Measurements from ENCODE around the gene HBG1.
"Not testable (repeated sequence)": the region's sequence is repeated elsewhere in the genome, so short reads cannot be mapped to it uniquely, and the experiment has no call there.

The HBG1 gene

DNA sequence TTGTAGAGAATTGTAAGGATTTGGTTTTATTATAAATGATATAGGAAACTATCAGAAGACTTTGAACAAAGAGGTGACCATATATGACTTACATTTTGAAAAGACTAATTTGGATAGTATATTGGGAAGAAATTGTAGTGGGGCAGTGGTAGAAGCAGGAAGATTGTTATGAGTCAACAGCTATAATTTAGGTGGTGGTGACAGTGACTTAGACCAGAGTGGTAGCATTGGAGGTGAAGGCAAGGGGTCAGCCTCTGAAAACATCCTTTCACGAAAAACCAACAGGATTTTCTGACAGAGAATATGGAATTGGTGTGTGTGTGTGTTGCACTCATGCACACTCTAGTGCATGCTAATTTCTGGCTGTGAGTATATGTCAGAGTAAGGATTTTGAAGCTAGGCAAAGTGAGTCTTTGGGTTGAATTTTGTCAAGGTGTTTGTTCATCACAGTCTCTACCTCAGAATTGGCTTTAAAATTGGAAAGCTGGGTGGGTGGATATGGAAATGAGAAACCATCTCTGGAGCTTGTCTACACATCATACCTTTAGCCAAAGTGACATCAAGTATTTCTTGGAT is 28.2 kb upstream of the HBG1 start:
- DNase-seq (ENCODE audit: low read depth), result no peak

DNA sequence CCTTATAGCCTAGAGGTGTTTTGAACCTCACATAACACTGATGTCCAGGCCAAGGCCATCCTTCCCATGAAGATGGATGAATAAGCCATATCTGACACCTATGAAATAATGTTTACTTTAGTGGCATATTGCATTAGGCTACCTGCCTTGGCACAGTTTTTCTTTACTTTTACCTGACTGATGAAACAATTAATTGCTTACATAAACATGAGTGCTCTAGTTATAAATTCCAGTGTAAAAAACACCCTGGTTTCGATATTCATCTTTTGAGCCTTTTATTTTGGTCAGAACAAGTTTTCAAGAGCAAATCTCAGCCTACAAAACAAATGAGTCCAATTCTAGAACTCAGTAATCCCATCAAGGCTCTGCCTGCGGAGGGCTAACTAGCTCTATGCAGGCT is 27.0 kb upstream of the HBG1 start:
- DNase-seq (ENCODE audit: low read depth), result no peak

DNA sequence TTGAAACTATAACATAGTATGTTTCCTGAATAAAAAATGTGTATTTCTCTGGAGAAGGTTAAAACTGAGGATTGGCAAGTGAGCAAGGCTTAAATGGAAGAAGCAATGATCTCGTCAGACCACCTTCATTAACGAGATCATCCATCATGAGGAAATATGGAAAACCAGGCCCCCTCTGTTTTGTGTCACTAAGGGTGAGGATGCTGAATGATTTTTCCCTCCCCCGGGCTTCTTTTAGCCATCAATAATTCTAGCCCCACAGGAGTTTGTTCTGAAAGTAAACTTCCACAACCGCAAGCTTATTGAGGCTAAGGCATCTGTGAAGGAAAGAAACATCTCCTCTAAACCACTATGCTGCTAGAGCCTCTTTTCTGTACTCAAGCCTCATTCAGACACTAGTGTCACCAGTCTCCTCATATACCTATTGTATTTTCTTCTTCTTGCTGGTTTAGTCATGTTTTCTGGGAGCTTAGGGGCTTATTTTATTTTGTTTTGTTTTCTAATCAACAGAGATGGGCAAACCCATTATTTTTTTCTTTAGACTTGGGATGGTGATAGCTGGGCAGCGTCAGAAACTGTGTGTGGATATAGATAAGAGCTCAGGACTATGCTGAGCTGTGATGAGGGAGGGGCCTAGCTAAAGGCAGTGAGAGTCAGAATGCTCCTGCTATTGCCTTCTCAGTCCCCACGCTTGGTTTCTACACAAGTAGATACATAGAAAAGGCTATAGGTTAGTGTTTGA is 25.9 kb upstream of the HBG1 start:
- DNase-seq (ENCODE audit: low read depth), result no peak

DNA sequence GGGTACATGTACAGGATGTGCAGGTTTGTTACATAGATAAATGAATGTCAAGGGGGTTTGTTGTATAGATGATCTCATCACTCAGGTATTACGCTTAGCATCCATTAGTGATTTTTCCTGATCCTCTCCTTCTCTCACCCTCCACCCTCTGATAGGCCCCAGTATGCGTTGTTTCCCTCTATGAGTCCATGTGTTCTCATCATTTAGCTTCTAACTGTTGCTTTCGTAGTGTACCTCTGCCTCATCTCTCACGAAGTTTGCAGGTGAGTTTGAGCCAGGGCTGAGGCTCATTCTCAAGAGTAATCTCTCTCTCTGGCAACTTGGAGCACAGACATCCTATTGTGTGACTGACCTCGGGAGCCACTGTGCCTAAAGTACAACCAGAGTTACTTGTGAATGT is 24.7 kb upstream of the HBG1 start:
- no peak for DNase-seq (ENCODE audit: low read depth)

DNA sequence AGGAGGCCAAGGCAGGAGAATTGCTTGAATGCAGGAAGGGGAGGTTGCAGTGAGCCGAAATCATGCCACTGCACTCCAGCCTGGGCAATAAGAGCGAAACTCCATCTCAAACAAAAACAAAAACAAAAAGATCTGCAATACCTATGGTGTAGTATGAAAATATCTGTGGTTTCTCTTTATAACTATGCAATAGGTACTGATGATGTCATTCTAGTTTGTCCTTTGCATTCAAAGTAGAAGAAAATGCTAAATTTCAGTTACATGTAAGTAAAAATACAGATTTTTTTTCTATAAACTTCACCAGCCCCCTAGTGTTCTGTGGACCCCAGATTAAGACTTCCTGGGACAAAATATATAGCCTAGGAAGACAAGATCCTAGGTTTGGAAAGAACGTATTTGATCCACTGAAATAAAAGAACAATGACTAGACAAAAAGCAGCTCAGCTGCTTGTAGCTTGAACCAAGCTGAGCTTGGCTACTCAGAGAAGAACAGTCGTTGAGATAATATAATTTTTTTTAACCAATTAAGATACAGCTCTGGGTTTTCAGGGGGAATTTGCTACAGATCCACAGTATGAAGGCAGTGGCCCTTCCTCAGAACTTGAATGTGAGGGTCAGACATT is 22.8 kb upstream of the HBG1 start:
- DNase-seq (ENCODE audit: low read depth), result no peak

DNA sequence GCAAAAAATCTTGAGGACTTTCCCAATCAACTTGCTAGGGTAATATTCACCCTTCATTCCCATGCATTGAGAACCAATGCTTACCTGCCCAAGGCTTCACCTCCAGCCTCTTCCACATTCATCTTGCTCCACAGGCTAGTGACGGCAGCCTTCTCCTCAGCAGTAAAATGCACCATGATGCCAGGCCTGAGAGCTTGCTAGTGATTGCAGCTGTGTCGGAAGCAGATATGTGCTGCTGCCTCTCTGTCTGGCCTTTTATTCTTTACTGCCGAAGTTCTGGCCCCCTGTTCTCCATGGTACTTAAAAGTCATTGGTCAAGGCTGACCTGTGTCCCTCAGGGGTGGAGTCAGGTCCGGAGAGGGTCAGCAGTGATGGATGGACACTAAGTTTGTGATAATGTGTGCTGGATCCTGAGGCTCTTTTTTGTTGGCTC is 20.1 kb upstream of the HBG1 start, which contains the start of gene HBE1:
TSS of gene HBE1 (minus strand) at position 231 of the 433 bp plus-strand sequence. CDS start at position 176, 55 bp downstream.
- DNase-seq (ENCODE audit: low read depth), result no peak

DNA sequence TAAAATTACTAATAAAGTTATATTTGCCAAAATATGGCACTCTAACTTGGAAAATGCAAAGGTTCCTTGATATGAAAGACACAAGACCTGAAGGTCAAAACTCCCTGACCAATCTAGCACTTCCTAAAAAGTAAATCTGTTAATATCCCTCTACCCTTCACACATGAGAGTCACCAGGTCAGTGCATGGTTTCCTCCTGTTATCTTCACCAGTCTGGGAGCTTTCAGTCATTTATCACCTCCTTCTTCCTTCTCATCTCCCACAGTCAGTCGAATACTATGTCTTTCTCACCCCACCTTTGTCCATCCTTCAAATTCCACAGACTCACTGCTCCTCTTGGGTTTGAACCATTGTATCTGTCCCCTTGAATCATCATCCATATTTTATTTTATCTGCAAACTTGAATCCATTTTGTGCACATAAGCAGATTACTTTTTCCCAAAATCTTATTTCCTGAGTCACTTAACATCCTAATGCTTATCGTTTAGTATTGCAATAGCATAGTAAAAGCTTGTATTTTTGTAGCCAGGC is 17.4 kb upstream of the HBG1 start:
- DNase-seq (ENCODE audit: low read depth), result no peak

DNA sequence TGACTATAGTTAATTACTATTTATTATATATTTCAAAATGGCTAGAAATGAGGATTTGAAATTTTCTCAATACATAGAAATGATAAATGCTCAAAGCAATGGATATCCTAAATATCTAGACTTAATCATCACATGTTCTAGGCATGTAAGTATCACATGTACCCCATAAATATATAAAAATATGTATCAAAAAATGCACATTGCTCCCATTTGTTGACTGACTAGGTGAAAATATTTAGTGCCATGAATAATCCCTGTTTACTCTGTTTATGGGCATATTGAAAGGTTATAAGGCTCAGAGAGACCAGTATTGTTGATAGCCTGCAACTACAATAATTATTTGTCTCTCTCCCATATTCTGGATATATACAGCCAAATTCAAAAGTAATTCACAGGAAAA is 17.0 kb upstream of the HBG1 start:
- DNase-seq (ENCODE audit: low read depth), result no peak

DNA sequence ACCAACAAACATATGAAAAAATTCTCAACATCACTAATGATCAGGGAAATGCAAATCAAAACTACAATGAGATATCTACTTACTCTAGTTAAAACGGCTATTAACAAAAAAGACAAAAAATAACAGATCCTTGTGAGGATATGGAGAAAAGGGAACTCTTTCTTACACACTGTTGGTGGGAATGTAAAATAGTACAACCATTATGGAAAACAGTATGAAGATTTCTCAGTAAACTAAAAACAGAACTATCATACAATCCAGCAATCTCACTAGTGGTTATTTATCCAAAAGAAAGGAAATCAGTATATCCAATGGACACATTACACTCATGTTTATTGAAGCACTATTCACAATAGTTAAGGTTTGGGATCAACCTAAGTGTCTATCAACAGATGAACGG is 16.2 kb upstream of the HBG1 start:
- DNase-seq (ENCODE audit: low read depth), result no peak

DNA sequence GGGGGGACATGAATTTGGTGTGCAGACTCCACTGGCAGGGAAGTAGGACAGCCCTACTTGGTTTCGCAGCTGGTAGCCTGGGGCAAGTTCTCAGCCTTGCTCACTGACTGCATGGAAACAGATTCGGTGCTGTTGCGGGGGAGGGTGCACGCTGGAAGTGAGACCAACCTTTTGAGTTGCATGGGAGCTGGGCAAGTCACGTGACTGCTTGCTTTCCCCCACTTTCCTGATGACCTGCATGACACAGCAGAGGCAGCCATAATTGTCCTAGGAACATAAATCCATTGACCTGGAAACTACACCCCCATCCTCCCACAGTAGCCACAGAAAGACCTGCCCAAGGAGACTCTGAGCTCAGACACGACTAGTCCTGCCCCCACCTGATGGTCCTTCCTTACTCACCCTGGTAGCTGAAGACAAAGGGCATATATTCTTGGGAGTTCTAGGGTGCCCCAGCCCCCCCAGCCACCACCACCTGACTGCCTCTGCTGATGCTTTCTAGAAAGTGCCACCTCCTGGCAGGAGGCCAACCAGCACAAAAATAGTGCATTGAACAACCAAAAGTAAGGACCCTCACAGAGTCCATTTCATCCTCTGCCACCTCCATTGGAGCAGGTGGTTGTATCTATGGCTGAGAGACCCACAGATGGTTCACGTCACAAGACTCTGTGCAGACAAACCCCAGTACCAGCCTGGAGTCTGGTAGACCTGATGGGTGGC is 9.0 kb upstream of the HBG1 start:
- DNase-seq (ENCODE audit: low read depth), result no peak

DNA sequence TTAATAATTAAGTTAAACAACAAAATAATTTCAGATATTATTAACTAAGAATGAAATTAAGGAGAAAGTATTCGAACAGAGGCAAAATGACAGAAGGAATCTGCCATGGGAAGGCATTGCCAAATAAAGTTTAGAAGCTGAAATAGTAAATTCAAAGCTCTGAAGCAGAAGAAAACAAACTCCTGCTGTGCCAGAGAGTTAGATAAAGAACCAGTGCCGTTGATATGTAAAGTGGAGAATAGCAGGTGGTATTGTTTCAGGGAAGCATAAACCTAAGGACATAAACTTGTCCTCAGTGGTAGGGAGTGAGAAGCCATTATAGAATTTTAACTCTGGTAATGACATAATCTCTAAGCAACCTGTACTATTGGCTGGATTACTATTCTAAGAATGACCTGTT is 7.6 kb upstream of the HBG1 start:
- DNase-seq (ENCODE audit: low read depth), result no peak

DNA sequence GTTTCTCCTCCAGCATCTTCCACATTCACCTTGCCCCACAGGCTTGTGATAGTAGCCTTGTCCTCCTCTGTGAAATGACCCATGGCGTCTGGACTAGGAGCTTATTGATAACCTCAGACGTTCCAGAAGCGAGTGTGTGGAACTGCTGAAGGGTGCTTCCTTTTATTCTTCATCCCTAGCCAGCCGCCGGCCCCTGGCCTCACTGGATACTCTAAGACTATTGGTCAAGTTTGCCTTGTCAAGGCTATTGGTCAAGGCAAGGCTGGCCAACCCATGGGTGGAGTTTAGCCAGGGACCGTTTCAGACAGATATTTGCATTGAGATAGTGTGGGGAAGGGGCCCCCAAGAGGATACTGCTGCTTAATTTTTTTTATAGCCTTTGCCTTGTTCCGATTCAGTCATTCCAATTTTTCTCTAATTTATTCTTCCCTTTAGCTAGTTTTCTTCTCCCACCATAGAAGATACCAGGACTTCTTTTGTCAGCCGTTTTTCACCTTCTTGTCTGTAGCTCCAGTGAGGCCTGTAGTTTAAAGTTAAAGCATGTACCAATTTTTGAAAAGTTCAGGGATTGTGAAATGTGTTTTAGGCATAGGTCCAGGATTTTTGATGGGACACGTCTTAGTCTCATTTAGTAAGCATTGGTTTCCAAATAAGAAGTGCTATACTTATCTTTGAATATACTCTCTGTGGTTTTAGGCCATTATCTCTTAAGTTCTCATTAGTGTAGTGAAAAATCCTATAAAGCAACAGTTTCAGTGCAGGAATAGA is 5.2 kb upstream of the HBG1 start, which contains the start of gene HBG2:
TSS of gene HBG2 (minus strand) at position 136 of the 768 bp plus-strand sequence. CDS start at position 83, 53 bp downstream.
- DNase-seq (ENCODE audit: low read depth), result not testable (repeated sequence)

DNA sequence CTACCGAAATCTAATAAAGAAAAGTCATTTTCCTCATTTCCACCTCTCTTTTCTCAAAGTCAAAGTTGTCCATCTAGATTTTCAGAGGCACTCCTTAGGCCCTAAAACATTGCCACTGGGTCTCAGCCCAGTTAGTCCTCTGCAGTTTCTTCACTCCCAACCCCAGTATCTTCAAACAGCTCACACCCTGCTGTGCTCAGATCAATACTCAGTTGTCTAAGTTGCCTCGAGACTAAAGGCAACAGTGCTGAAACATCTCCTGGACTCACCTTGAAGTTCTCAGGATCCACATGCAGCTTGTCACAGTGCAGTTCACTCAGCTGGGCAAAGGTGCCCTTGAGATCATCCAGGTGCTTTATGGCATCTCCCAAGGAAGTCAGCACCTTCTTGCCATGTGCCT is 4.4 kb upstream of the HBG1 start:
- not testable (repeated sequence) for DNase-seq (ENCODE audit: low read depth)

DNA sequence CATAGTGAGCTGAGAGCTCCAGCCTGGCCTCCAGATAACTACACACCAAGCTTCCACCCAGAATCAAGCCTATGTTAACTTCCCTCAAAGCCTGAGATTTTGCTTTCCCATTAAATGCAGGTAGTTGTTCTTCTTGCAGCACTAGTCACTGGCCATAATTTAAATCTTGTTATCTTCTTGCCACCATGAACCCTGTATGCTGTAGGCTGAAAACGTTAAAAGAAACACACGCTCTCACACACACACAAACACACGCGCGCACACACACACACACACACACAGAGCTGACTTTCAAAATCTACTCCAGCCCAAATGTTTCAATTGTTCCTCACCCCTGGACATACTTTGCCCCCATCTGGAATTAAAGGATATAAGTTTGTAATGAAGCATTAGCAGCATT is 3.8 kb upstream of the HBG1 start:
- not testable (repeated sequence) for DNase-seq (ENCODE audit: low read depth)

DNA sequence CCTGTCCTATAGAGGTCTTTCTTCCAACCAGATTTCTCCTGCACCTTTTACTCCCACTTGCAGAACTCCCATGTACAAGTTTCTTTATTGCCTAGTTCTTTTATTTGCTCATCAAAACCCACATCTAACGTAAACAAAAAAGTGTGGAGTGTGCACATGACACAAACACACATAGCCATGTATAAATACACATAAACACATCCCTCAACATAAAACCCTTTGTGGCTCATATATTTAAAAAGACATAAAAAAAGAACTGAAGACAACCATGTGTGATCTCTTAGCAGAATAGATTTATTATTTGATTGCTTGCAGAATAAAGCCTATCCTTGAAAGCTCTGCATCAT is 3.2 kb upstream of the HBG1 start:
- no peak for DNase-seq (ENCODE audit: low read depth)

DNA sequence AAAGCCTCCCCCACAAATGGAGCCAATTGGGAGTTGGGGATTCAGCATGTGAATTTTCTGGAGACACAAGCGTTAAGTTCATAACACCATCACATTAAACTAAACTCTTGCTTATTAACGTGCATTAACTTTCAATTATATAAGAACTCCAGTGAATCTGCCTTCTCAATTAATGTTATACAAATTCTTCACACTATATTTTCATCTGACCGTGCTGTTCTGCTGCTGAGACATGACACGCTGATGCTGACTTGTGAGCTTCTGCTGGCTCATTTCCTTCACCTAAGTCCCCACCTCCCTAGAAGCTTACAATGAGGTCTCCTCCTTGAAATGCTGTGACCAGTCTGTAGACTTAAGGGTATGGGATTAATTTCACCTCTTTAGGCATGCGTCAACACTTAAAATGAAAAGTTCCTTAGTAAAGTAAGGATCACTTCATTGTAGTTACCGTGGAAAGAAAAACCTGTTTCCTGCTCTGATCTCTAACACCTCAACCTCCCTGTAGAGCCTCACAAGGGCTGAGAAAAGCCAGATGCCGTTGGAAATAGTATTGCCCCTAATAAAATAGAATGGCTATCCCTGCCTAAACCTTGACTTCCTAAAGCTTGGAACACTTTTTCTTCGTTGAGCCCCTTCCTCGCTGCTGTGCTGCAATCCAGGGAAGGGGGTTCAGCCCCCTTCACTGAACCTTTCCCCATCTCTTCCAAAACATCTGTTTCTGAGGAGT is 2.7 kb upstream of the HBG1 start:
- no peak for DNase-seq (ENCODE audit: low read depth)

DNA sequence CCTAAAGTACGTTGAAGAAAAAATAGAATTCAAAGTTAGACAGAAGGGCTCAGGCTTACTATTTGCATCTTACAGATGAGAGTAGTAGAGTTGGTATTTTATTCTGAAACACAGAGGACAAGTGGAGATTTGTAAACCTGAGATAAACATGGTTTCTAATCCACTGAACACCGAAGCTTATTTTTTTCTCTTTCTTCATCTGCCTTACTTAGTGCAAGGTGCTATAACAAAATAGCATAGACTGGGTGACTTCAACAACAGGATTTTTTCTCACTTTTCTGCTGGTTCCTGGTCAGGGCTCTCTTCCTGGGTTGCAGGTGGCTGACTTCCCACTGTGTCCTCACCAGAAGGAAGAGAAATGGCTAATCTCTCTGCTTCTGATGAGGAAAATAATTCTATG is 2.1 kb upstream of the HBG1 start:
- DNase-seq (ENCODE audit: low read depth), result no peak

DNA sequence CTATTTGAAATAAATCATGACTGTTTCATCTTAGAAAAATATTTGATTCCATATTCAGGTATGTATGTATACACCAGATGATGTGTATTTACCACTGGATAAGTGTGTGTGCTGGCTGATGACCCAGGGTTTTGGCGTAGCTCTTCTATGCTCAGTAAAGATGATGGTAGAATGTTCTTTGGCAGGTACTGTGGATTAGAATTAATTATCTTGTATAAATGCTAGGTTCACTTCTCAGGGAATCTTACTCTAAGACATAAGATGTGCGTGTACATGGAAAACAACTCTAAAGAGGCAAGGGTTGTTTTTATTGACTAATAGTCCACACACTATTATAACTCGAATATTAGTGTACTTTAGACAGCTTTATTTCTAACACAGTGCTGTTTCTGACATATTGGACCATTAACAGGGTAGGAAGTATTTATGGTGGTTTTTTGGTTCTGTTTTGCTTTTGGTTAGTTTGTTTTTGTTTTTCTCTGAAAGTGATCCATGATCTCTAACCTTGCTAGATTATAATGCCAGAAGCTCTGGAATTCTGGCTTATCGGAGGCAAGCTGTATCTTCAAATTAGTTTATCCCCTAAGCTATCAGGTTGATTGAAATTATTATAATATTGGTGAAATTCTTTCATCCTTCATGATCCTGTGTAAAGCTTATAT is 1.0 kb upstream of the HBG1 start:
- DNase-seq (ENCODE audit: low read depth), result no peak

DNA sequence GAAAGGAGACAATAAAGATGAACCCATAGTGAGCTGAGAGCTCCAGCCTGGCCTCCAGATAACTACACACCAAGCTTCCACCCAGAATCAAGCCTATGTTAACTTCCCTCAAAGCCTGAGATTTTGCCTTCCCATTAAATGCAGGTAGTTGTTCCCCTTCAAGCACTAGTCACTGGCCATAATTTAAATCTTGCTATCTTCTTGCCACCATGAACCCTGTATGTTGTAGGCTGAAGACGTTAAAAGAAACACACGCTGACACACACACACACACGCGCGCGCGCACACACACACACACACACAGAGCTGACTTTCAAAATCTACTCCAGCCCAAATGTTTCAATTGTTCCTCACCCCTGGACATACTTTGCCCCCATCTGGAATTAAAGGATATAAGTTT is 1.2 kb downstream of the HBG1 start:
- DNase-seq (ENCODE audit: low read depth), result not testable (repeated sequence)

DNA sequence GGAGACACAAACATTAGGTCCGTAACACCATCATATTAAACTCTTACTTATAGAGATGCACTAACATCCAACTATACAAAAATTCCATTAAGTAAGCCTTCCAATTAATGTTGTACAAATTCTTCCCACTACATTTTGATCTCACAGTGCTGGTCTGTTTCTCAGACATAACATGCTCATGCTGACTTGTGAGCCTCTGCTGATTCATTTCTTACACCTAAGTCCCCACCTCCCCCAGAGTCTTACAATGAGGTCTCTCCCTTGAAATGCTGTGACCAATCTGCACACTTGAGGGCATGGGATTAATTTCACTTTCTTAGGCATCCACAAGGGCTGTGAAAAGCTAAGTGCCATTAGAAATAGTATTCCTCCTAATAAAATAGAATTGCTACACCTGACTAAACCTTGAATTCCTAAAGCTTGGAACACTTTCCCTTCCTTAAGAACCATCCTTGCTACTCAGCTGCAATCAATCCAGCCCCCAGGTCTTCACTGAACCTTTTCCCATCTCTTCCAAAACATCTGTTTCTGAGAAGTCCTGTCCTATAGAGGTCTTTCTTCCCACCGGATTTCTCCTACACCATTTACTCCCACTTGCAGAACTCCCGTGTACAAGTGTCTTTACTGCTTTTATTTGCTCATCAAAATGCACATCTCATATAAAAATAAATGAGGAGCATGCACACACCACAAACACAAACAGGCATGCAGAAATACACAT is 2.0 kb downstream of the HBG1 start:
- no peak for DNase-seq (ENCODE audit: low read depth)

Data from stimulated activated CD4-positive, alpha-beta T cell treated with anti-CD3 and anti-CD28 coated beads, Interleukin-2, amount 100 ng/mL, for 4 hours (primary cell).